A549 (cell line): ENCODE measurements around the gene TTC28.

Experiments used
- BHLHE40 ChIP-seq: IDR thresholded peaks from 2 replicates; pipeline ENCODE4 v1.6.1; 2012; ENCODE audit warnings: low read depth, low read length, inconsistent platforms
- CEBPB ChIP-seq, 2 experiments: fragments of >200 bp in 1 of 2; sonication (Bioruptor Twin) in 1 of 2; formaldehyde crosslinking in 1 of 2; IDR thresholded peaks; 2 replicates each; pipeline ENCODE4 v1.6.1; 2012 to 2016
- CTCF ChIP-seq: fragments of >200 bp; sonication (Bioruptor Twin); formaldehyde crosslinking; IDR thresholded peaks from 3 replicates; pipeline ENCODE4 v1.5.1; 2016
- NFE2L2 ChIP-seq: fragments of 150-350 bp; conservative IDR thresholded peaks from 2 replicates; pipeline ENCODE4 v1.6.1; 2014; ENCODE audit warnings: low read length
- PHF8 ChIP-seq: fragments of 200-600 bp; sonication (generic); IDR thresholded peaks from 2 replicates; pipeline ENCODE4 v1.6.1; 2016; ENCODE audit warnings: low read depth, mild to moderate bottlenecking, antibody characterized with exemption, moderate library complexity, borderline replicate concordance
- POLR2A ChIP-seq: IDR thresholded peaks from 2 replicates; pipeline ENCODE4 v1.6.1; 2012; ENCODE audit warnings: mild to moderate bottlenecking, low read length
- RFX5 ChIP-seq: fragments of 450-650 bp; IDR thresholded peaks from 2 replicates; pipeline ENCODE4 v1.7.1; 2014; ENCODE audit warnings: antibody characterized with exemption, mild to moderate bottlenecking, moderate library complexity
- TF ChIP-seq, protein P1 (sequence below): fragments of >200 bp; sonication (Bioruptor Twin); formaldehyde crosslinking; IDR thresholded peaks from 3 replicates; pipeline ENCODE4 v1.6.1; 2016

DNA sequence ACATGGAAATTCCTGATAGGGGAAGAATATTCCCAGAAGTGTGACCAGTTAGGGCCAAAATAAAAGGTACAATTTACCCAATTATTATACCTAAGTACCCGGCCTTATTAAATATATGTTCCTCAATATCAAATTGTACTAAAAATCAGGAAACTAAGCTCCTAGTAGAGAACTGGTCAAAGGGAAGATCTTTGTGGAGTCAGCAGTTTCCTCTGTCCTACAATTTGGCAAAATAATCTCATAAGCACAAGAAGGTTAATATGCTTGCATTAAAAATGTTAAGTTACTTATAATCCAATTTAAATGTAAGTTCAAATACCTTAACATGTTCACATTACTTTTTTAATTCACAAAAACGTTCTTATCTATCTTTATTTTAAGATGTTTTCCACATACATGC, 10.3 kb downstream of the TTC28 start:
- no peak for TF ChIP-seq RFX5
- TF ChIP-seq, protein P1, sequence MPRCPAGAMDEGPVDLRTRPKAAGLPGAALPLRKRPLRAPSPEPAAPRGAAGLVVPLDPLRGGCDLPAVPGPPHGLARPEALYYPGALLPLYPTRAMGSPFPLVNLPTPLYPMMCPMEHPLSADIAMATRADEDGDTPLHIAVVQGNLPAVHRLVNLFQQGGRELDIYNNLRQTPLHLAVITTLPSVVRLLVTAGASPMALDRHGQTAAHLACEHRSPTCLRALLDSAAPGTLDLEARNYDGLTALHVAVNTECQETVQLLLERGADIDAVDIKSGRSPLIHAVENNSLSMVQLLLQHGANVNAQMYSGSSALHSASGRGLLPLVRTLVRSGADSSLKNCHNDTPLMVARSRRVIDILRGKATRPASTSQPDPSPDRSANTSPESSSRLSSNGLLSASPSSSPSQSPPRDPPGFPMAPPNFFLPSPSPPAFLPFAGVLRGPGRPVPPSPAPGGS = no peak
- no peak for TF ChIP-seq BHLHE40
- no peak for TF ChIP-seq CTCF
- TF ChIP-seq PHF8 = no peak
- TF ChIP-seq POLR2A = no peak
- no peak for TF ChIP-seq NFE2L2
- no peak for TF ChIP-seq CEBPB (IDR thresholded peaks at IDR 0.05)
